ENCODE measurements around the gene ALOX12. TPM values are rescaled to one million over a fixed set of nuclear protein-coding genes. Genes with fewer than 3 reads are reported as not detected.
"Not testable (repeated sequence)": the region's sequence is repeated elsewhere in the genome, so short reads cannot be mapped to it uniquely, and the experiment has no call there.

Gene ALOX12
- total RNA-seq, 3 donors from 2014 or later, result 0.25 to 0.26 TPM; not detected in 1

- no peak for ATAC-seq
- TF ChIP-seq CTCF (IDR thresholded peaks at IDR 0.05), result no peak
- Histone ChIP-seq H3K4me1 (ENCODE audit: low read depth) (no peaks in the 10 kb centered on the region), H3K36me3 (ENCODE audit: low read depth) (no peaks in the 10 kb centered on the region), H3K9me3 (no peaks in the 10 kb centered on the region), H3K4me3 (no peak overlapping the region)
- no peak for DNase-seq
- intact Hi-C loops (cut with DNase I, micrococcal nuclease), result no loop called here
Measured at GRCh38 chr17:6953689-6954088, 42.2 kb upstream of the ALOX12 start.

- no peak for TF ChIP-seq CTCF (IDR thresholded peaks at IDR 0.05)
- no peaks in the 10 kb centered on the region for H3K4me1 ChIP-seq (ENCODE audit: low read depth)
- no peak for ATAC-seq
- intact Hi-C loops (cut with DNase I, micrococcal nuclease), result no loop called here
- H3K36me3 ChIP-seq (ENCODE audit: low read depth), result no peaks in the 10 kb centered on the region
- H3K4me3 ChIP-seq, result no peak overlapping the region
- no peak for DNase-seq
- H3K9me3 ChIP-seq, result no peaks in the 10 kb centered on the region
Measured at GRCh38 chr17:6959700-6960099, 36.1 kb upstream of the ALOX12 start.

- H3K4me3 ChIP-seq, result no peak overlapping the region
- H3K9me3 ChIP-seq, result no peaks in the 10 kb centered on the region
- no peak for DNase-seq
- no peaks in the 10 kb centered on the region for H3K4me1 ChIP-seq (ENCODE audit: low read depth)
- no peak for ATAC-seq
- intact Hi-C loops (cut with DNase I, micrococcal nuclease), result no loop called here
- no peaks in the 10 kb centered on the region for H3K36me3 ChIP-seq (ENCODE audit: low read depth)
- no peak for TF ChIP-seq CTCF (IDR thresholded peaks at IDR 0.05)
Measured at GRCh38 chr17:6969323-6969726, 26.5 kb upstream of the ALOX12 start.

- H3K4me1 ChIP-seq (ENCODE audit: low read depth), result no peaks in the 10 kb centered on the region
- ATAC-seq (no peak), DNase-seq (no peak)
- TF ChIP-seq CTCF (IDR thresholded peaks at IDR 0.05), result no peak
- intact Hi-C loops (cut with DNase I, micrococcal nuclease), result no loop called here
- H3K9me3 ChIP-seq, result no peaks in the 10 kb centered on the region
- H3K36me3 ChIP-seq (ENCODE audit: low read depth), result no peaks in the 10 kb centered on the region
- no peak overlapping the region for H3K4me3 ChIP-seq
Measured at GRCh38 chr17:6970992-6971391, 24.9 kb upstream of the ALOX12 start.

- ATAC-seq; DNase-seq; H3K9me3 ChIP-seq; H3K36me3 ChIP-seq (ENCODE audit: low read depth); intact Hi-C loops (cut with DNase I, micrococcal nuclease); H3K4me3 ChIP-seq: not testable (repeated sequence)
- peaks cover 10% of the 10 kb centered on the region for H3K4me1 ChIP-seq (ENCODE audit: low read depth)
Measured at GRCh38 chr17:6979440-6979839, 16.4 kb upstream of the ALOX12 start.

- TF ChIP-seq CTCF (IDR thresholded peaks at IDR 0.05), result no peak
- no peaks in the 10 kb centered on the region for H3K36me3 ChIP-seq (ENCODE audit: low read depth)
- H3K9me3 ChIP-seq, result no peaks in the 10 kb centered on the region
- ATAC-seq (no peak), DNase-seq (no peak)
- peaks cover 10% of the 10 kb centered on the region for H3K4me1 ChIP-seq (ENCODE audit: low read depth)
- intact Hi-C loops (cut with DNase I, micrococcal nuclease), result no loop called here
- H3K4me3 ChIP-seq, result no peak overlapping the region
Measured at GRCh38 chr17:6981426-6981825, 14.4 kb upstream of the ALOX12 start.

Measured in mucosa of descending colon (tissue), 3 donors.